Endothelial cell of umbilical vein (primary cell): Measurements from ENCODE around the gene RASAL2.

Experiments used
- CTCF ChIP-seq, 2 donors: IDR thresholded peaks; 1 replicate in 1 of 2; 2 replicates in 1 of 2; pipeline ENCODE4 v1.5.1; 2011; ENCODE audit warnings: low read length in 2 of 2, mild to moderate bottlenecking in 2 of 2, moderate library complexity in 2 of 2, control low read depth in 1 of 2, inconsistent platforms in 1 of 2, low read depth in 1 of 2; ENCODE audit not compliant: insufficient read depth in 1 of 2; ENCODE audit errors: extremely low read depth in 1 of 2
- EZH2 ChIP-seq: IDR thresholded peaks from 2 replicates; pipeline ENCODE4 v1.6.1; 2012; ENCODE audit warnings: borderline replicate concordance, low read depth, mild to moderate bottlenecking, moderate library complexity, low read length, inconsistent platforms; ENCODE audit not compliant: severe bottlenecking

- TF ChIP-seq EZH2 (no peak), CTCF (IDR thresholded peaks at IDR 0.05; ENCODE audit: extremely low read depth in 1 of 2, insufficient read depth in 1 of 2, low read depth in 1 of 2, low read length in 2 of 2) (no peak)
These were observed 42.8 kb upstream of the RASAL2 start for GRCh38 chr1:178051071-178051470.
